HG03571 (cell line): Measurements from ENCODE around the gene APMAP.
"Not testable (repeated sequence)": the region's sequence is repeated elsewhere in the genome, so short reads cannot be mapped to it uniquely, and the experiment has no call there.

Source experiments
- ATAC-seq: cut with Tn5 transposase; IDR thresholded peaks from one replicate; pipeline ENCODE4 v1.9.1; 2021; ENCODE audit not compliant: unreplicated experiment

APMAP gene

DNA sequence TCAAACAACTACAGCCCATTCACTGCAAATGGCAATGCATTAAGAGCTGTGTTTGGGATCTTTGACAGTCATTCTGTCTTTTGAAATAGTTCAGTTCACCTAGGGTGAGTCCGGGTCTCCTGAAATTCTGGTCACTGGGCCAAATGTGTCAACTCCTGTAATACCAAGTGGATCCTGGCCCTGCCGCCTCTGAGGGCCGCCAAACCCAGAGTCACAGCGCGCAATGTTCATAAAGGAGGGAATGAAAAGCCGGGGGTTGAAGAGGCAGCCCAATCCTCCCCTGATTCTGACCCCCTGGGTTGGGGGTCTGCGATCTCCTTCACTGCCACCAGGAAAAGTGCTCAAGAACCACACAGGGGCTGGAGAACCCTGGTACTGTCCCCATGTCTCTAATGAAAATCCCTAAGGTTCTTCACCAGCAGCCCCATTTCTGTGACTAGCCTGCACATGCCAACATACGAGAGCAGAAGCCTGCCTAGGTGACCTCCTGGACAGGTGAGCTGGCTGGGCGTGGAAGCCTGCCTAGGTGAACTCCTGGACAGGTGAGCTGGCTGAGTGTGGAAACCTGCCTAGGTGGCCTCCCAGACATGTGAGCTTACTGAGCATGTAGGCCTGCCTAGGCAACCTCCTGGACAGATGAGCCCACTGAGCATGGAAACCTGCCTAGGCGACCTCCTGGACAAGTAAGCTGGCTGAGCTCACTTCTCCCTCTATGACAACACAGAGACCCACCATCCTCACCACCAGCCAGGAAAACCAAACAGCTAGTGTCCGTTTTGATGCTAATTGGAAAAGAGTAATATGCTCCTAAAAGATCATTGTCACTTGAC lies 16.1 kb upstream of the APMAP start:
- ATAC-seq, result no peak

GRCh38 chr20:25007491-25008305 lies 15.1 kb upstream of the APMAP start:
- ATAC-seq, result no peak

DNA sequence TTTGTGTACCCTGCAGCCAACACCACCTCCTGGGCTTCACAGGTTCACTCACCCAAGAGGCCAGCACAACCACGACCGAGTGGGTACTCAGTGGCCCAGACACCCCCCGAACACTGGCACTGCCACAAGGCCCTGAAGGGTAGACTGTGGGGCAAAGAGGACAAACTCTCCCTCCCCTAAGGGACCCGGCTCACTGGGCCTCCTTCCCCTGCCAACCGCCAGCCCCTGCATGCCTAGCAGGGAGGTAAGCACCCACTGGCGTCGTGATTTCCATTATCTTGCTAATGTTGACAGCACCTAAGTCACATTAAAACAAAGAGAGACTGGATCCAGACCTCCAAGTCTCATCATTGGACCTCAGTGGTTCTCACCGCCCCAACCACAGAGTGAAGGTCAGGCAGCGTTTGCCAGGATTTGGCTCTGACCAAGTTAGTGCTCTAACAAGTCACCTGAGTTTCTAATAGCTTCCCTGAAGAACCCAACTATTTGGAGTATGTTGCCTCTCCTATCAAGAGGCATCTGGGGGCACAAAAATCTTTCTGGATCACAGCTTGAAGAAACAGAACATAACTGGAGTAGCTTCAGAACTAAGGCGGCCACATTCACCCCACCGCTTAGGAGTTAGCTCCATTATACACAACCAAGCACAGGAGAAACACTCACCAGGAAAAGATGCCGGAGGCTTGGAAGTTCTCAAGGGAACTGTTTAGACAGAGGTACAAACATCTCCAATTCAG lies 14.0 kb upstream of the APMAP start:
- ATAC-seq, result no peak

DNA sequence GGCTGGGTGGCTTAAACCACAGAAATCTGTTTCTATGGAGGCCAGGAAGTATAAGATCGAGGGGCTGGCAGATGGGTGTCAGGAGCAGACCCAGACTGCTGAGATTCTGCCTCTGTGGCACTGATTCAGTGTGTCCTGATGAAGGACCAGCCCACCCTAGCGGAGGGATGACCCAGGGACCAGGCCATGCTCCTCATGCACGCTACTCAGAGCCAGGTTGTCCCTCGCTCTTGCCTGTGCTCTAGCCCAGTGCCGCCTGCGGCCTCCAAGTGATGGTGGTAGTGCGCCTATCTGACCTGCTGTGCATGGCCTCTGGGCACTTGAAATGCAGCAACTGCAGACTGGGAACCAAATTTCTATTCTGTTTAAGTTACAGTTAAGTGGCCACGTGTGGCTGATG lies 13.1 kb upstream of the APMAP start:
- no peak for ATAC-seq

- ATAC-seq, result no peak
Measured at GRCh38 chr20:25005220-25005619, 12.7 kb upstream of the APMAP start.

DNA sequence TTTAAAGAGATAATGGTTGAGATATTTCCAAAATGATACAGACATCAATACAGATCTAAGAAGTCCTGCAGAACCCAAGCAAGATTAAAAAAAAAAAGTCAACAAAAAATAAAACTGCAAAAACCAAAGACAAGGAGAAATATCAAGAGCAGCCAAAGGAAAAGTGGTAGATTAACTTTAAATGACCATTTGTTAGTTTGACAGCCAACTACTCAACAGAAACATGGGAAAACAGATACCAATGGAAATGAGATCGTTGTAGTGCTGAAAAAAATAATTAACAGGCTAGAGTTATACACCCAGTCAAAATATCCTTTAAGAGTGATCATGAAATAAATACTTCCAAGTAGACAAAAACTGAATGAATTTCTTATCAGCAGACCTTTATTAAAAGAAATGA lies 10.5 kb upstream of the APMAP start:
- ATAC-seq, result no peak

DNA sequence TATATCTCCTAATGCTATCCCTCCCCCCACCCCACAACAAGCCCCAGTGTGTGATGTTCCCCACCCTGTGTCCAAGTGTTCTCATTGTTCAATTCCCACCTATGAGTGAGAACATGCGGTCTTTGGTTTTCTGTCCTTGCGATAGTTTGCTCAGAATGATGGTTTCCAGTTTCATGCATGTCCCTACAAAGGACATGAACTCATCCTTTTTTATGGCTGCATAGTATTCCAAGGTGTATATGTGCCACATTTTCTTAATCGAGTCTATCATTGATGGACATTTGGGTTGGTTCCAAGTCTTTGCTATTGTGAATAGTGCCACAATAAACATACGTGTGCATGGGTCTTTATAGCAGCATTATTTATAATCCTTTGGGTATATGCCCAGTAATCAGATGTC lies 8.8 kb upstream of the APMAP start:
- not testable (repeated sequence) for ATAC-seq

DNA sequence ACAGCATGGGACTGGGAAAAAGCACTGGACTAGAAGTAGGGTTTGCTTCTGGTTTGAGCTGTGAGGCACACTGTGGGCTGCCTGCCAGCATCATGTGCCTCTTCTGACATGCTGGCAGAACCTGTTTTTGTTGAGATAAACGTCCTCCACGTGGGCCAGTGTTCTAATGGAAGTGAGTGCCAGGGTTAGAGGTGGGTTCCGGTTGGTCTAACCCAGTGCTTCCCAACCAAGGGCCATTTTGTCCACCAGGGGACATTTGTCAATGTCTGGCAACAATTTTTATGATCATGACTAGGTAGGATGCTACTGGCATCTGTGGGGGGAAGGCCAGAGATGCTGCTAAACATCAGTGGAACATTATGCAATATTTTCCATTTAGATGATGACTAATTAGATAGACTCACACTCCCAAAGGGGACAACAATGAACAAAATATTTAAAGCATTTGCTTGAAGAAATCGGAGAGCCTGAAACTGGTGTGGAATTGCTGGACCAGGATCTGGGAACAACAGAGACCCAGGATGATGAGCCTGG lies 7.8 kb upstream of the APMAP start:
- no peak for ATAC-seq

DNA sequence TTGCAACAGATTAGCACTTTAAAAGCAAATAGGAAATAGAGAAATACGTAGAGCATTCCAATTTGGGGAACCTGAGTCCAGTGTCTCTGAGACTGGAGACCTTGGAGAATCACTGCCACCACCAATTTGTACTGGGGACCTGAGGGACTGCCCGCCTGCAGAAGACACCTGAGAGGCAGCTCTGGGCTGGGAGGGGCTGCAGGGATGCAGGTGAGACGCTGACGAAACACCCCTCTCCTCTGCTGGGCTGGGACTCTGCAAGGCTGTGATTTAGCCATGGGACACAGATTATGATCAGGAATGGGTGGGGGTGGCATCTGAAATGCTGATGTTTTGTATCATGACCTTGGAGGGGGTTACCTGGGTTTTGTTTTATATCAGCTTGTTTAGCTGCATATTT lies 7.0 kb upstream of the APMAP start:
- ATAC-seq, result no peak

GRCh38 chr20:24998631-24999445 lies 6.3 kb upstream of the APMAP start:
- no peak for ATAC-seq

DNA sequence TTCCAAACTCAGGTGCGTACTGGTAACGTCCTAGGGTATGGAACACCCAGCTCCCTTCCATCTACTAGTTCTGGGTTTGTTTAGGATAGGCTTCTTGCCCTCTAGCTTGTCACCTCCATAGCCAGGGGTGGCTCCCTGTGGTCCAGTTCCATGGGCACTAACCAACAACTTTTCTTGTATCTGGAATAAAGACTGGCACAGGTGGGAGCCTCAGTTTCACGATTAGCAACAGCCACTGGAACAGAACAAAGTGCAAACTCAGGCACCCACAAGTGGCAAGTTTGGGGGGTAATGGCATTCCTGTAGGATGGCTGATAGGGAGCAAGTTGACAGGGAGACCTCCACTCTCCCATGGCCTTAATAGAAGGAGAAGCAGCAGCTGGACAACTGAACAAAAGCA lies 5.6 kb upstream of the APMAP start:
- no peak for ATAC-seq

DNA sequence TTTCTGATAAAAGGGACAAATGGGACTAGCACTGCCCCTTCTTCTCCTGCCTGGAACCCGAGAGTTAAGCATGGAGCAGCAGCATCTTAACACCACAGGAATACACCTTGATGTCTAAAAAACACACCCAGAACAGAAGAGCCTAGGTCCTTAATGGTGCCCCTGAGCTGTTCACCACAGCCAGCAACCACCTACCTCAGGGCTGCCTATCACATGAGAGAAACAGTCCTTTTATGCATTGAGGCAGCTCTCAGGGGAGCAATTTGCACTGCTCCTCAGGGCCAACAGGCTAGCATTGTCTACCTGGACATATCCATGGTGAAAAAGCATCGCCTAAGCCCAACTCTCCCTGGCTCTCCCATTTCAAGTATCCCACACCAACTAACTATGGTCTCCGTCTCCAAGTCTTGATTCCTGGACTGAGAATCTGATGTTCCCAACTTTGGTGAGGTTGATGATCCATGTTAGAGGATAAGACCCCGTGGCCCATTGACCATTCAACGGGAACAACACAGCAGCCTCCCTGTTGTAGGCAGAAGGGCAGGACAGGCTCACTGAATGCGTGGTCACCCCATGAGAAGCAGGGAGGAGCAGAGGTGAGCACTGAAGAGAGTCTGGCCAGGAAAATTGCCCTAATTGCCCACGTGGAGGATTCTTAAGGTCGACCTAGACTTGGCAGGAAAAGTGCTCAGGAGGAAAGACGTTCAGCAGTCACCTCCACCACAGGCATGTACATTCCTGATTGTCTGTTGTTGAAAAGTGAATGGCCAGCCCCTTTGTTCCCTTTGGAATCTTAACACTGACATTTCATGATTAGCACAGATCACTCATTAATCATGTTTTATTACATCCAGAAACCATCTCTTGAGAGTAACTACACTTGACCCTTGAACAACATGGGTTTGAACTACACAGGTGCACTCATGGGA lies 4.2 kb upstream of the APMAP start:
- ATAC-seq, result no peak

- no peak for ATAC-seq
Measured at GRCh38 chr20:24995741-24996448, 3.3 kb upstream of the APMAP start.

GRCh38 chr20:24994470-24995368 lies 2.2 kb upstream of the APMAP start:
- ATAC-seq, result no peak

GRCh38 chr20:24994186-24994465 lies 1.6 kb upstream of the APMAP start:
- no peak for ATAC-seq

- ATAC-seq, result no peak
Measured at GRCh38 chr20:24993337-24994185, 1.0 kb upstream of the APMAP start.

- peak; percentile 20 for ATAC-seq
Measured at GRCh38 chr20:24991897-24992486, 559 bp downstream of the APMAP start.
